Stimulated activated CD4-positive, alpha-beta T cell treated with anti-CD3 and anti-CD28 coated beads, Interleukin-1b, Interleukin-23, amount 100 ng/mL, for 48 hours (primary cell): ENCODE measurements around the gene TXK.

Source experiments
- DNase-seq: peaks from one replicate; pipeline ENCODE4 v3.0.0-alpha.2; 2020

TXK gene

GRCh38 chr4:48100256-48100655 lies 33.8 kb downstream of the TXK start:
- DNase-seq = no peak

- no peak for DNase-seq
Measured at GRCh38 chr4:48095441-48095840, 38.6 kb downstream of the TXK start.

- DNase-seq = peak; percentile 70
Measured at GRCh38 chr4:48093991-48094416, 40.0 kb downstream of the TXK start.

GRCh38 chr4:48090621-48091020 lies 43.4 kb downstream of the TXK start:
- no peak for DNase-seq

- no peak for DNase-seq
Measured at GRCh38 chr4:48085821-48086589, 48.0 kb downstream of the TXK start.

- no peak for DNase-seq
Measured at GRCh38 chr4:48082956-48083355, 51.1 kb downstream of the TXK start.

- DNase-seq = no peak
Measured at GRCh38 chr4:48081196-48081595, 52.9 kb downstream of the TXK start.

GRCh38 chr4:48079972-48080391 lies 54.1 kb downstream of the TXK start:
- DNase-seq = no peak

GRCh38 chr4:48078862-48079655 lies 55.0 kb downstream of the TXK start:
- no peak for DNase-seq

- no peak for DNase-seq
Measured at GRCh38 chr4:48078425-48078824, 55.6 kb downstream of the TXK start.

GRCh38 chr4:48074657-48075056 lies 59.4 kb downstream of the TXK start:
- DNase-seq = no peak

- DNase-seq = no peak
Measured at GRCh38 chr4:48073567-48074103, 60.4 kb downstream of the TXK start.

- no peak for DNase-seq
Measured at GRCh38 chr4:48071191-48071590, 62.9 kb downstream of the TXK start.

GRCh38 chr4:48069026-48069425 lies 65.0 kb downstream of the TXK start:
- DNase-seq = no peak

GRCh38 chr4:48068182-48068581 lies 65.9 kb downstream of the TXK start:
- no peak for DNase-seq

- DNase-seq = no peak
Measured at GRCh38 chr4:48067536-48067935, 66.5 kb downstream of the TXK start.

GRCh38 chr4:48065587-48066052 lies 68.4 kb downstream of the TXK start:
- no peak for DNase-seq

GRCh38 chr4:48064349-48064748 lies 69.7 kb downstream of the TXK start:
- DNase-seq = no peak

- no peak for DNase-seq
Measured at GRCh38 chr4:48058617-48059530, 75.2 kb downstream of the TXK start.

- no peak for DNase-seq
Measured at GRCh38 chr4:48051078-48051477, 83.0 kb downstream of the TXK start.

GRCh38 chr4:48049483-48049882 lies 84.6 kb downstream of the TXK start:
- no peak for DNase-seq

GRCh38 chr4:48047896-48048295 lies 86.2 kb downstream of the TXK start:
- DNase-seq = no peak

GRCh38 chr4:48047421-48047844 lies 86.6 kb downstream of the TXK start:
- DNase-seq = peak; percentile 81
